ENCODE measurements around the gene ACSS1. TPM values are rescaled to one million over a fixed set of nuclear protein-coding genes. Genes with fewer than 3 reads are reported as not detected.
A peak's percentile ranks its signal among the peaks of the same experiment; 100 is the strongest.

Gene ACSS1
- total RNA-seq, 1 donor from 2014 or later: 1.8 TPM

DNA sequence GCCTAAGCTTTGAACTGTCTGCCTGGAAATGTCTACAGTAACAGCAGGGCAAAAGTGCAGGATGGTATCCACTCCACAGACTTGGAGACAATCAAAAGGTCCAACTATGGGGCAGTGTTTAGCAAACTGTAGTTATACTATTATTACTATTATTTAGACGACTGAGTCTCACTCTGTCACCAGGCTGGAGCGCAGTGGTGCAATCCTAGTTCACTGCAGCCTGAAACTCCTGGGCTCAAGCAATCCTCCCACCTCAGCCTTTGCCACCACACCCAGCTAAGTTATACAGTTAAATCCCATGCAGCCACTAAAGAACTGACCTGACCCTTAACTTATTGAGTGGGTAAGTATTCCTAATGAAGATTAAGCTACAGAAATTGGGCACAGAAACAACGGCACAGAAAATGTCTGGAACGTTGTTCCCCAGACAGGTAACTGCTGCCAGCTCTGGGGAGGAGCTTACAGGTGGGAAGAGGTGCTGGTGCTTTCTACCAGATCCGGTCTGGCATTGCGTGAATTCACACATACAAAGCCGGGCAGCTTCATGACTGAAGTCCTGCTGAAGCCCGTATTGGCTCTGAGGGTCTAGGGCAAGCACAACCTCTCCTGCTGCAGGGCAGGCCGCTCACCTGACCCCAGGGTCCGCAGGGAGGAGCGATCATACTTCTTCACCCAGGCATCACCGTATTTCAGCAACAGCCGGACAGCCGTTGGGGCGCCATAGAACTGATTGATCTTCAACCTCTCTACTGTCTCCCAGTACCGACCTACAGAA, 38.4 kb downstream of the ACSS1 start:
- Histone ChIP-seq H3K4me3 (ENCODE audit: low read depth, low read length) (no peak overlapping the region), H3K27me3 (ENCODE audit: control insufficient read depth, insufficient read depth, low read length) (peaks cover 1% of the 10 kb centered on the region), H3K36me3 (ENCODE audit: control insufficient read depth, insufficient read depth, low read length) (no peaks in the 10 kb centered on the region)
- TF ChIP-seq, protein P1, sequence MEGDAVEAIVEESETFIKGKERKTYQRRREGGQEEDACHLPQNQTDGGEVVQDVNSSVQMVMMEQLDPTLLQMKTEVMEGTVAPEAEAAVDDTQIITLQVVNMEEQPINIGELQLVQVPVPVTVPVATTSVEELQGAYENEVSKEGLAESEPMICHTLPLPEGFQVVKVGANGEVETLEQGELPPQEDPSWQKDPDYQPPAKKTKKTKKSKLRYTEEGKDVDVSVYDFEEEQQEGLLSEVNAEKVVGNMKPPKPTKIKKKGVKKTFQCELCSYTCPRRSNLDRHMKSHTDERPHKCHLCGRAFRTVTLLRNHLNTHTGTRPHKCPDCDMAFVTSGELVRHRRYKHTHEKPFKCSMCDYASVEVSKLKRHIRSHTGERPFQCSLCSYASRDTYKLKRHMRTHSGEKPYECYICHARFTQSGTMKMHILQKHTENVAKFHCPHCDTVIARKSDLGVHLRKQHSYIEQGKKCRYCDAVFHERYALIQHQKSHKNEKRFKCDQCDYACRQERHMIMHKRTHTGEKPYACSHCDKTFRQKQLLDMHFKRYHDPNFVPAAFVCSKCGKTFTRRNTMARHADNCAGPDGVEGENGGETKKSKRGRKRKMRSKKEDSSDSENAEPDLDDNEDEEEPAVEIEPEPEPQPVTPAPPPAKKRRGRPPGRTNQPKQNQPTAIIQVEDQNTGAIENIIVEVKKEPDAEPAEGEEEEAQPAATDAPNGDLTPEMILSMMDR (IDR thresholded peaks at IDR 0.05; ENCODE audit: insufficient read depth, low read length, severe bottlenecking): no peak
- no peak for DNase-seq (ENCODE audit: low read depth)
- FAIRE-seq: no peak

DNA sequence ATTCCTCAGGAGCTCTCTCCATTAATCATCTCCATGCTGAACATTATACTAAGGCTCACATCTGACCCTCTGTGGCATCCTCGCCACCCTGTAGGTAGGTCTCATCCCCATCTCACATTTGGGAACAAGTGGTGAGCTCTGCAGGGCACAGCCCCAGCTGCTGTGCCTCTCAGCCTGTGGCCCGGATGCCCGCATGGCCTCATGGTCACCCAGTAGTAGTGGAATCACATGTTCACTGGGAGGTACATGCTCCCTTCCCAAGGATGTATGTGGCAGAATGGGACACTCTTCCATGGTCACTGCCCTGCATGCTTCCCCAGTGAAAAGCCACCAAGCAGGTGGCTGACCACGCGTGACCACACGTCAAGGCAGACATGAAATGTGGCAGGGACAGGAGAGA, 39.1 kb downstream of the ACSS1 start:
- H3K36me3 ChIP-seq (ENCODE audit: control insufficient read depth, insufficient read depth, low read length): no peaks in the 10 kb centered on the region
- peaks cover 1% of the 10 kb centered on the region for H3K27me3 ChIP-seq (ENCODE audit: control insufficient read depth, insufficient read depth, low read length)
- TF ChIP-seq, protein P1 (IDR thresholded peaks at IDR 0.05; ENCODE audit: insufficient read depth, low read length, severe bottlenecking): no peak
- DNase-seq (ENCODE audit: low read depth) (no peak), FAIRE-seq (peak; percentile 79)
- no peak overlapping the region for H3K4me3 ChIP-seq (ENCODE audit: low read depth, low read length)

GRCh38 chr20:25018425-25018824, 39.5 kb downstream of the ACSS1 start:
- H3K36me3 ChIP-seq (ENCODE audit: control insufficient read depth, insufficient read depth, low read length): no peaks in the 10 kb centered on the region

DNA sequence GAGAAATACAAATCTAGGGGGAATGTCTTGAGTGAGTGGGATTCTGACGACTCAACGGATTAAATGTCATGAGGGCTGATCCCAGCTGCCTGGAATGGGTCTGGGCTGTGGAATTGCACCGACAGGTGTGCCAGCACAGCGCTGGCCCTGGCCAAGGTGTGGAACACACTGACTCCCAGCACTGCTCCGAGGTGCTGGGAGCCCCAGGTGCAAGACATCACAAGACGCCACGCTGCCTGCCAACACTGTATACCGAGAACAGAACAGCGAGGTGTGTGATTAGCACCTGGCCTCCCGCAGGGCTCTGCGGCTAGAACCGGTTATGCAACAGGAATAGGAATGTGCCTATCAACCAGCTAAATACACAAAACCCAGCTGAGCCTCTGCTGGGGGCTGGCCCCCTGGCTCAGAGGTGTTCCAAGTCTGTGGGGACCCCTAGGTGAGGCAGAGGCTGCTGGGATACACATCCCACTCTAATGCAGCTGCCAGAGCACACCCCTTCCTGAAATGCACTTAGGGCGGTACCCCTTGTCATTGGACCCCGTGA, 40.6 kb downstream of the ACSS1 start:
- FAIRE-seq: peak; percentile 96
- TF ChIP-seq, protein P1 (IDR thresholded peaks at IDR 0.05; ENCODE audit: insufficient read depth, low read length, severe bottlenecking): no peak
- H3K27me3 ChIP-seq (ENCODE audit: control insufficient read depth, insufficient read depth, low read length): peaks cover 1% of the 10 kb centered on the region
- no peaks in the 10 kb centered on the region for H3K36me3 ChIP-seq (ENCODE audit: control insufficient read depth, insufficient read depth, low read length)
- H3K4me3 ChIP-seq (ENCODE audit: low read depth, low read length): no peak overlapping the region
- peak; percentile 89 for DNase-seq (ENCODE audit: low read depth)

More at GRCh38 chr20:25018425-25018824, 39.5 kb downstream of the ACSS1 start:
- DNase-seq (ENCODE audit: low read depth) (no peak), FAIRE-seq (no peak)
- Histone ChIP-seq H3K4me3 (ENCODE audit: low read depth, low read length) (no peak overlapping the region), H3K27me3 (ENCODE audit: control insufficient read depth, insufficient read depth, low read length) (peaks cover 1% of the 10 kb centered on the region)
- TF ChIP-seq, protein P1 (IDR thresholded peaks at IDR 0.05; ENCODE audit: insufficient read depth, low read length, severe bottlenecking): no peak

DNA sequence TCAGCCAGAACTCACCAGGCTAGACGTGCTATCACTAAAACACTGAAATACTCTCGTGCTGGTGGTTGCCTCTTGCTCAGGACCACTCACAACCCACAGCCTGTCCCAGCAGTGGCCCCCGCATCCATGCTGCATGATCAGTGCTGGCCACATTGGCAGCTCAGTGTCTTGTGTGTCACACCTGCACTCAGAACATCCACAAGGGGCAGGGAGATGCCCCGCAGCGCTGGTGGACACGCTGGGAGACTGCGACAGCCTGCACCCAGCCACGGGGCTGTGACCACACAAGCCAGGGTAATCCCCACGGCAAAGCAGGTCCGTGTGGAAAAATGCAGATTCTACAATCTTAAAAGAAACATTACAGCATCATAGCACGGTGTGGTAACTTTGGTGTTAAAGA, 41.5 kb downstream of the ACSS1 start:
- TF ChIP-seq, protein P1 (IDR thresholded peaks at IDR 0.05; ENCODE audit: insufficient read depth, low read length, severe bottlenecking): no peak
- H3K4me3 ChIP-seq (ENCODE audit: low read depth, low read length): no peak overlapping the region
- H3K27me3 ChIP-seq (ENCODE audit: control insufficient read depth, insufficient read depth, low read length): peaks cover 1% of the 10 kb centered on the region
- DNase-seq (ENCODE audit: low read depth) (no peak), FAIRE-seq (no peak)
- H3K36me3 ChIP-seq (ENCODE audit: control insufficient read depth, insufficient read depth, low read length): no peaks in the 10 kb centered on the region

All from bronchial epithelial cell (primary cell).